ENCODE results near the gene DEFB125. TPM values are rescaled to one million over a fixed set of nuclear protein-coding genes. Genes with fewer than 3 reads are reported as not detected.
"Not testable (repeated sequence)": the region's sequence is repeated elsewhere in the genome, so short reads cannot be mapped to it uniquely, and the experiment has no call there.

Gene DEFB125
- total RNA-seq, 1 donor from 2014 or later: not detected

DNA sequence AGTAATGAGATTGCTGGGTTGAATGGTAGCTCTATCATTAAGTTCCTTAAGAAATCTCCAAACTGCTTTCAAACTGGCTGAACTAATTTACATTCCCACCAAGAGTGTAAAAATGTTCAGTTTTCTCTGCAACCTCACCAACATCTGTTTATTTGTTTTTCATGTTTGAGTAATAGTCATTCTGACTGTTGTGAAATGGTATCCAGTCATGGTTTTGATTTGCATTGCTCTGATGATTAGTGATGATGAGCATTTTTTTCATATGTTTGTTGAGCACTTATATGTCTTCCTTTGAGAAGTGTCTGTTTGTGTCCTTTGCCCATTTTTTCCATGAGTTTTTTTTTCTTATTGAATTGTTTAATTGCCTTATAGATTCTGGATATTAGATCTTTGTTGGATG lies 24.9 kb downstream of the DEFB125 start:
- H3K27ac Mint-ChIP-seq: no peak overlapping the region
- CTCF ChIA-PET: no interaction called here
- ATAC-seq (ENCODE audit: low read depth) (no peak), DNase-seq (no peak)
- TF ChIP-seq, protein P1, sequence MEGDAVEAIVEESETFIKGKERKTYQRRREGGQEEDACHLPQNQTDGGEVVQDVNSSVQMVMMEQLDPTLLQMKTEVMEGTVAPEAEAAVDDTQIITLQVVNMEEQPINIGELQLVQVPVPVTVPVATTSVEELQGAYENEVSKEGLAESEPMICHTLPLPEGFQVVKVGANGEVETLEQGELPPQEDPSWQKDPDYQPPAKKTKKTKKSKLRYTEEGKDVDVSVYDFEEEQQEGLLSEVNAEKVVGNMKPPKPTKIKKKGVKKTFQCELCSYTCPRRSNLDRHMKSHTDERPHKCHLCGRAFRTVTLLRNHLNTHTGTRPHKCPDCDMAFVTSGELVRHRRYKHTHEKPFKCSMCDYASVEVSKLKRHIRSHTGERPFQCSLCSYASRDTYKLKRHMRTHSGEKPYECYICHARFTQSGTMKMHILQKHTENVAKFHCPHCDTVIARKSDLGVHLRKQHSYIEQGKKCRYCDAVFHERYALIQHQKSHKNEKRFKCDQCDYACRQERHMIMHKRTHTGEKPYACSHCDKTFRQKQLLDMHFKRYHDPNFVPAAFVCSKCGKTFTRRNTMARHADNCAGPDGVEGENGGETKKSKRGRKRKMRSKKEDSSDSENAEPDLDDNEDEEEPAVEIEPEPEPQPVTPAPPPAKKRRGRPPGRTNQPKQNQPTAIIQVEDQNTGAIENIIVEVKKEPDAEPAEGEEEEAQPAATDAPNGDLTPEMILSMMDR (IDR thresholded peaks at IDR 0.05): no peak
- peaks cover 3% of the 10 kb centered on the region for H3K9me3 Mint-ChIP-seq
- no peak overlapping the region for H3K4me3 Mint-ChIP-seq
- H3K36me3 Mint-ChIP-seq (ENCODE audit: low read depth): no peaks in the 10 kb centered on the region
- intact Hi-C loops (cut with micrococcal nuclease): no loop called here
- H3K27me3 Mint-ChIP-seq: peaks cover 30% of the 10 kb centered on the region
- H3K4me1 Mint-ChIP-seq: no peaks in the 10 kb centered on the region
- POLR2A ChIA-PET: no interaction called here

DNA sequence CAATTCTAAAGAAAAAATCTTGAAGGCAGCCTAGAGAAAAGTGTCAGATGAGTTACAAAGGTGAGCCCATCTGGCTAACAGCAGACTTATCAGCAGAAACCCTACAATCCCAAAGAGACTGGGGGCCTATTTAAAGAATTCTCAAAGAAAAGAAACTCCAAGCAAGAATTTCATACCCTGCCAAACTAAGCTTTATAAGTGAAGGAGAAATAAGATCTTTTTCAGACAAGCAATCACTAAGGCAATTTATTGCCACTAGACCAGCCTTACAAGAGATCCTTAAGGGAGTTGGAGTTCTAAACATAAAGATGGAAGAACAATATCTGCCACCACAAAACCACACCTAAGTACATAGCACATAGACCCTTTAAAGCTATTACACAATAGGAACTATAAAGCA lies 30.0 kb downstream of the DEFB125 start:
- peaks cover 46% of the 10 kb centered on the region for H3K27me3 Mint-ChIP-seq
- CTCF ChIA-PET: no interaction called here
- H3K4me3 Mint-ChIP-seq: no peak overlapping the region
- TF ChIP-seq, protein P1 (IDR thresholded peaks at IDR 0.05): no peak
- no peak for DNase-seq
- H3K36me3 Mint-ChIP-seq (ENCODE audit: low read depth): no peaks in the 10 kb centered on the region
- ATAC-seq (ENCODE audit: low read depth): no peak
- POLR2A ChIA-PET: no interaction called here
- intact Hi-C loops (cut with micrococcal nuclease): no loop called here
- no peaks in the 10 kb centered on the region for H3K4me1 Mint-ChIP-seq
- peaks cover 6% of the 10 kb centered on the region for H3K9me3 Mint-ChIP-seq
- no peak overlapping the region for H3K27ac Mint-ChIP-seq

DNA sequence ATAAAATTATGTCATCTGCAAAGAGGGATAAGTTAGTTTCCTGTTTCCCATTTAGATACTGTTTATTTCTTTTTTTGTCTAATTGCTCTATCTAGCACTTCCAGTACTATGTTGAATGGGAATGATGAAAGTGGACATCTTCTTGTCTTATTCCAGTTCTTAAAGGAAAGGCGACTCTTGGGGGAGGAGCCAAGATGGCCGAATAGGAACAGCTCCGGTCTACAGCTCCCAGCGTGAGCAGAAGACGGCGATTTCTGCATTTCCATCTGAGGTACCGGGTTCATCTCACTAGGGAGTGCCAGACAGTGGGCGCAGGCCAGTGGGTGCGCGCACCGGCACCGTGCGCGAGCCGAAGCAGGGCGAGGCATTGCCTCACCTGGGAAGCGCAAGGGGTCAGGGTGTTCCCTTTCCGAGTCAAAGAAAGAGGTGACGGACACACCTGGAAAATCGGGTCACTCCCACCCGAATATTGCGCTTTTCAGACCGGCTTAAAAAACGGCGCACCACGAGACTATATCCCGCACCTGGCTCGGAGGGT lies 42.4 kb downstream of the DEFB125 start:
- H3K27me3 Mint-ChIP-seq; POLR2A ChIA-PET; DNase-seq; CTCF ChIA-PET; ATAC-seq (ENCODE audit: low read depth); H3K9me3 Mint-ChIP-seq; H3K4me3 Mint-ChIP-seq; intact Hi-C loops (cut with micrococcal nuclease); H3K27ac Mint-ChIP-seq; H3K4me1 Mint-ChIP-seq; H3K36me3 Mint-ChIP-seq (ENCODE audit: low read depth): not testable (repeated sequence)

DNA sequence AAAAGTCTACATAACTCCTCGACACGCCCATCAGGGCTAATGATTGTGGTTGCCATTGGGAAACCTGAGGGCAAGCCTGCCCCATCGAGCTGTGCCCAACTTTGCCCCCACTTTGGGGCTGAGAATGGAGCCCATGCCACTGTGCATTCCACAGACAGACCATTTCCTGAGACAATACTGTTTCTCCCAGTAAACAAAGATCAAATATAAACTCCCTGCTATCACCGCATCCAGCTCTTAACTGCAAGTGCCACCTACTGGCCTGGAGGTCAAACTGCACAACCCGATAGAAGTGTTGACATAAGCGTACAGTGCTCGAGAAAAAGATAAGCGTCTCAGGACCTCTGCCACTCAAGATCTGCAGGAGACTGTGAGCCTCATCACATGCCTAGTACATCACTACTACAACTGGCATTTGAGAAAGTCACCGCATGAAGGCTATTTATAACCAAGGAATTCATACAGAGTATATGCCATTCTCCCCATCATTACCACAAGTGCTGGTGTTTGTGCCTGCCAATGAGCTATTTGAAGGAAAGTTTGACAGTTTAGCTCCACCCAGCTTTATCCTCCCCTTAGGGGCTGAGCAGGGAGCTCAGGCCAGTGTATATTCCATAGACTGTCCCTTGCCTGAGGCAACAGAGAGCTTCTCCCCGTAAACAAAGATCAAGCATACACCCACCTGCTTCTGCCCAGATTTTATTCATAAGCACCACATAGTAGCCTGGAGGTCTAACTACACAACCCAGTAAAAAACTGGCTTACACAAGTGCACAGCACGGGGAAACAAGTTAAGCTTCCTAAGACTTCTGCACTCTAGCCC lies 50.4 kb downstream of the DEFB125 start:
- no peak for DNase-seq
- H3K4me1 Mint-ChIP-seq: no peaks in the 10 kb centered on the region
- H3K27me3 Mint-ChIP-seq: peaks cover 20% of the 10 kb centered on the region
- POLR2A ChIA-PET: interaction anchor here (0.7 kb wide), 1 partner anchor 131 kb away, joined by 3 read pairs; no protein-coding TSS in a partner anchor
- CTCF ChIA-PET: no interaction called here
- H3K27ac Mint-ChIP-seq: no peak overlapping the region
- no peak for ATAC-seq (ENCODE audit: low read depth)
- TF ChIP-seq, protein P1 (IDR thresholded peaks at IDR 0.05): no peak
- H3K9me3 Mint-ChIP-seq: peaks cover 7% of the 10 kb centered on the region
- intact Hi-C loops (cut with micrococcal nuclease): no loop called here
- H3K36me3 Mint-ChIP-seq (ENCODE audit: low read depth): no peaks in the 10 kb centered on the region
- no peak overlapping the region for H3K4me3 Mint-ChIP-seq

DNA sequence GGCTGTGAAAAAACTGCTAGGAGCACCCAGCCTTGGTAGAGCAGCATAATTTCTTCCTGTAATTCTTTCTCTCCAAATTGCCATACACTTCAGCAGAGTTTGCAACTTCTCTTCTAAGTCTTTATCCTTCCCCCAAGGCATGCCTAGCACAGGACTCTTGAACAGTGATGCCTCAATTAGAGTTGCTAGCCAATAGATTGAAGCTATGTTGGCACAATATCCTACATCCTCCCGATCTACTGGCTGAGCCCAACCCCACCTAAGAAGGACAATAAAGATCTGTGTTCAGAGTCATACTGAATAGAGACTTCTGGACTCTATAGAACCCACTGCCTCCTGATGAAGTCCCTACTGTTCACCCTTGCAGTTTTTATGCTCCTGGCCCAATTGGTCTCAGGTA lies 54.8 kb downstream of the DEFB125 start, which contains the start of gene DEFB126:
Gene DEFB126, plus strand, starts transcription at position 301 of the 400 bp plus-strand sequence. Its CDS starts 39 bp downstream, at position 340.
- TF ChIP-seq, protein P1 (IDR thresholded peaks at IDR 0.05): no peak
- Mint-ChIP-seq H3K36me3 (ENCODE audit: low read depth) (no peaks in the 10 kb centered on the region), H3K27ac (no peak within 1 kb of the TSS), H3K4me1 (no peaks in the 10 kb centered on the region), H3K4me3 (no peak within 1 kb of the TSS), H3K27me3 (peaks cover 34% of the 10 kb centered on the region), H3K9me3 (peaks cover 6% of the 10 kb centered on the region)
- ChIA-PET POLR2A (no interaction called here), CTCF (no interaction called here)
- intact Hi-C loops (cut with micrococcal nuclease): no loop called here
- DNase-seq: no peak
- ATAC-seq (ENCODE audit: low read depth): no peak

Data from activated B cell treated with CpG ODN at 0.5 μM for 24 hours (primary cell).